ENCODE results near the gene UBE2H.

Gene UBE2H

GRCh38 chr7:129783584-129783919 lies 169.2 kb downstream of the UBE2H start:
- no peak for DNase-seq

- DNase-seq = no peak
Measured at GRCh38 chr7:129782818-129783583, 169.8 kb downstream of the UBE2H start.

- DNase-seq = no peak
Measured at GRCh38 chr7:129781928-129782817, 170.6 kb downstream of the UBE2H start.

- DNase-seq = no peak
Measured at GRCh38 chr7:129780974-129781927, 171.5 kb downstream of the UBE2H start.

Measured in activated CD4-positive, alpha-beta T cell treated with anti-CD3 and anti-CD28 coated beads, Interleukin-2, amount 50 U/mL, for 1 hour (primary cell).